Testis (tissue), 2 donors: ENCODE results near the gene NELL2.

ENCODE experiments used
- CTCF ChIP-seq, 3 experiments: fragments of 450-650 bp in 2 of 3; fragments of 200-600 bp in 1 of 3; sonication (generic) in 1 of 3; IDR thresholded peaks; one replicate each; pipeline ENCODE4 v1.5.1; 2016 to 2019; ENCODE audit warnings: antibody characterized with exemption in 3 of 3, mild to moderate bottlenecking in 2 of 3, moderate library complexity in 1 of 3
- POLR2A ChIP-seq: fragments of 450-650 bp; IDR thresholded peaks from one replicate; pipeline ENCODE4 v1.6.1; 2017; ENCODE audit warnings: antibody characterized with exemption, mild to moderate bottlenecking, moderate library complexity

GRCh38 chr12:44488180-44488579 is 387.9 kb downstream of the NELL2 start:
- TF ChIP-seq CTCF (IDR thresholded peaks at IDR 0.05) (no peak), POLR2A (no peak)
